H7 (cell line): ENCODE measurements around the gene CACNA1D. TPM values are rescaled to one million over a fixed set of nuclear protein-coding genes. Genes with fewer than 3 reads are reported as not detected.

ENCODE experiments used
- DNase-seq: peaks from one replicate; pipeline ENCODE4 v3.0.0; 2012
- H3K27me3 ChIP-seq: 2 replicates; pipeline ENCODE4 v1.6.0; 2011; ENCODE audit warnings: mild to moderate bottlenecking, low read length; ENCODE audit not compliant: control insufficient read depth, insufficient read depth
- H3K36me3 ChIP-seq: replicated peaks from 2 replicates; pipeline ENCODE4 v1.5.1; 2011; ENCODE audit warnings: low read length; ENCODE audit not compliant: control insufficient read depth, insufficient read depth
- H3K4me3 ChIP-seq: 2 replicates; pipeline ENCODE4 v1.5.1; 2011; ENCODE audit warnings: low read depth, mild to moderate bottlenecking, control low read depth, low read length, moderate library complexity; ENCODE audit not compliant: insufficient read depth
- total RNA-seq: library from RNA; depleted of rRNA; stranded (reverse); fragments of >200 nt; shearing (Covaris generic); gene quantifications from 2 replicates; pipeline ENCODE4 v1.2.3, GENCODE V29; 2014

Gene CACNA1D
- total RNA-seq, 1 experiment from 2014 or later: 1.0 TPM

DNA sequence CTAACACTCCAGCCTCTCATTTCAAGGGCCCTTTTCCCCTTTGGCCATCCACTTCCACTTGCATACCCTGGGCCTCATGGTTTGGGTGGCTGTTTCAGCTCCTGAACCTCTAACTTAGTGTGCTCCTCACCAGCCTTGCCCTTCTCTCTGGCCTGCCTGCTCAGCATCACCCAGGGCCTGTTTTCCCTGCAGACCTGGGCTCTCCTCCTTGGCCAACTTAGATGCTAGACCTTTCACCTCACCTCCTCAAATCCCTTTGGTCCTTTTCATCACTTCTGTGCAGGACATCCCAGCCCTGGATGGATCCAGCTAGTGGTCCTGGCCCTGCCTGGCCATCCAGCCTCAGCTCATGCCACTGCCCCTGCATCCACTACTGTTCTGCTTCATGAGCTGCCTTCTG lies 95.4 kb downstream of the CACNA1D start:
- no peak for DNase-seq
- Histone ChIP-seq H3K4me3 (no peak overlapping the region), H3K27me3 (no peaks in the 10 kb centered on the region), H3K36me3 (no peaks in the 10 kb centered on the region)

DNA sequence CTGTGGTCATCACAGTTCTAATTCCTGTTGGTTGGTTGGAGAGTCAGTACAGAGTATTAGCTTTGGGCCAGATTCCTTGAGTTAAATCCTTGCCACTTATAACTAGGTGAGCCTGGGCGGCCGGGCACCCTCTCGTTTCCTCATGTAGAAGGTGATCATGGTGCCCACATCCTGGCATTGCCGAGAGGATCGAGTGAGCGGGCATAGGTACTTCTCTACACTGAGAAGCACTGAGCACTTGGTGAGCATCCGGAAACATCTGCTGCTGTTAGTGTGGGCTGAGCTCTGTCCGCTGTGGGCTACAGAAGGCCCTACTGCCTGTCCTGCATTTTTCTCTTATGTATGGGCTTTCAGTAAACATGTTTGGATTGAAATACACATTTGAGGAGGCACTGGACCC lies 96.2 kb downstream of the CACNA1D start:
- no peaks in the 10 kb centered on the region for H3K36me3 ChIP-seq
- no peak overlapping the region for H3K4me3 ChIP-seq
- DNase-seq: no peak
- H3K27me3 ChIP-seq: no peaks in the 10 kb centered on the region

DNA sequence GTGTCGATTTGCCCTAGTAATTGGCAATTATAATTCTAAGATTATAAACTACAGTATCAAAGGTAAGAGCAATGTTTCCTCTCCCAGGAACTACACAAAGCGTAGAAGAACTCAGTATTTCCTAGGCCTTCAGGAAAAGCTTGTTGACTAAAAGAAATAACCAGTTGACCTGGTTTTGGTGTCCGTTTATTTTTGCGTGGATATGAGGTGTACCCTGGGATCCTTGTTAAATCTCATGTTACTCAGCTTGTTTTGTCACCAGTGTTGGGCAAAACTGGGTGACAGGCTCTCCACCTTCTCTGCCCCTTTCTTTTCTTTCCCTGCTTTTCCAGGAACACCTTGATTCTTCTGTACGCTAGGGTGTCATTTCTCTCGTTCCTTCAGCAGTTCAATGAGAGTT lies 97.2 kb downstream of the CACNA1D start:
- Histone ChIP-seq H3K4me3 (no peak overlapping the region), H3K36me3 (no peaks in the 10 kb centered on the region), H3K27me3 (no peaks in the 10 kb centered on the region)
- no peak for DNase-seq

DNA sequence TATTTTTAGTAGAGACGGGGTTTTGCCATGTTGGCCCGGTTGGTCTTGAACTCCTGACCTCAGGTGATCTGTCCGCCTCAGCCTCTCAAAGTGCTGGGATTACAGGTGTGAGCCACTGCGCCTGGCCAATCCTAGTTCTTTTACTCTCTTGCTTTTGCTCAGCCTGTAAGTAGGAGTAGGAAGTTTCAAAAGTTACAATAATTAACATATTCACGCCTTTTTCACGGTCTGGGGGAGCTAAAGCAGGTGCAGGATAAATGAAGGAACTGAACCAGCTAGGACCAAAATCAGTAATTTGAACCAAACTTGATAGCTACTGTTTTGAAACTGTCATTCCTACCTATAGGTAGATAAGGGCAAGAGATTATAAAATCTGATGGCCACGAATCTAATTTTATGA lies 98.5 kb downstream of the CACNA1D start:
- DNase-seq: no peak
- H3K27me3 ChIP-seq: no peaks in the 10 kb centered on the region
- H3K4me3 ChIP-seq: no peak overlapping the region
- no peaks in the 10 kb centered on the region for H3K36me3 ChIP-seq

DNA sequence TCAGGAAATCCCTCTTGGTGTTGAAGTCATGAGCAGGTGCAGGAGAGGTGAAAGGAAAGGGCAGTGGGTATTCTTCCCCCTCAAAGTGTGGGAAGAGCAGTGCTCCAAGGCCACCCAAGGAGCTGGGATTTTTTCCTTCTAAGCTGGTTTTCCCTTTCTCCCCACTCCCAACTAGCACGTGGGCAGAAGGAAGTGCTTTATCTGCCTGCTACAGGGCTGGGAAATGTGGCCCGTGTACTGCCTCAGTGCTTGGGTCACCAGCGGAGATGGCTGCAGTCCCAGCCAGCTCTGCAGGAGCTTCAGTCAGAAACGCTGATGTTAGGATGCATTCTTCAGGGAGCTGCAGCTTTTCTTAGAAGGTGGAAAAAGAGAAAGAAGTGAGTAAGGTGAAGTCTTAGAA lies 99.2 kb downstream of the CACNA1D start:
- Histone ChIP-seq H3K36me3 (no peaks in the 10 kb centered on the region), H3K27me3 (no peaks in the 10 kb centered on the region), H3K4me3 (no peak overlapping the region)
- no peak for DNase-seq

DNA sequence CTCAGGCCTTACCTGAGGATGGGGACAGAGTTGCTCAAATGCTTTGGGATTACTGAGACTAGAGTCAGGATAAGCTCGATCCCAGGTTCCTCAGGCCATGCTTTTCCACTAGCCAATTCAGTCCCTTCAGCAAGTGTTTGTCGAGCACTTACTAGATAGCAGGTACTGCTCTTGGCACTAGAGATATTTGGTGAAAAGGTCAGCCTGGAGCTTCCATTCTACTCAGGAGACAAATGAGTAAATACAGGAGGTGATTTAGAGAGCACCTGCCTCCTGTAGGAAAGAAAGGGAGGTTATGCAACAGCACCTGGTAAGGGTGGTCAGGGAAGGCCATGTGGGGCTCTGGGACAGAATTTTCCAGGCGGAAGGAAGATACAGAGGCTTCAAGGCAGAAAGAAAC lies 99.9 kb downstream of the CACNA1D start:
- Histone ChIP-seq H3K27me3 (no peaks in the 10 kb centered on the region), H3K4me3 (no peak overlapping the region), H3K36me3 (no peaks in the 10 kb centered on the region)
- DNase-seq: no peak

DNA sequence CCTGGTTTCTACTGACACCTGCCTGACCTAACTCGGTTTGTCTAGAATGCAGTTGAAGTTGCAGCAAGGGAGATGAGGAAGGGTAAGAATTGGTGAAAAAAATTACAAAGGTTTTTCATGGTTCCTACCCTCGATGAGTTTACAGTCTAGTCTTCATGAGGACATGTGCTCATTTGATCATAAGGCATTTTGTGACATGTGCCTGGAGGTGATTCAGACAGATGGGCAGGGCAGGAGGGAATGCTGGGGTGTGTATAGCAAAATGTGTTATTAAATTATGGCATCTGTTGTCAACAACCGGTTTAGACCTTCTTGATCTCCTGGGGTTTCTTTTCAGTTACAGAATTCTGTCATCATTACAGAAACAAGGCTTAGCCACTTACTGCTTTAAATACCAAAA lies 101.2 kb downstream of the CACNA1D start:
- Histone ChIP-seq H3K27me3 (no peaks in the 10 kb centered on the region), H3K36me3 (no peaks in the 10 kb centered on the region), H3K4me3 (no peak overlapping the region)
- DNase-seq: no peak

DNA sequence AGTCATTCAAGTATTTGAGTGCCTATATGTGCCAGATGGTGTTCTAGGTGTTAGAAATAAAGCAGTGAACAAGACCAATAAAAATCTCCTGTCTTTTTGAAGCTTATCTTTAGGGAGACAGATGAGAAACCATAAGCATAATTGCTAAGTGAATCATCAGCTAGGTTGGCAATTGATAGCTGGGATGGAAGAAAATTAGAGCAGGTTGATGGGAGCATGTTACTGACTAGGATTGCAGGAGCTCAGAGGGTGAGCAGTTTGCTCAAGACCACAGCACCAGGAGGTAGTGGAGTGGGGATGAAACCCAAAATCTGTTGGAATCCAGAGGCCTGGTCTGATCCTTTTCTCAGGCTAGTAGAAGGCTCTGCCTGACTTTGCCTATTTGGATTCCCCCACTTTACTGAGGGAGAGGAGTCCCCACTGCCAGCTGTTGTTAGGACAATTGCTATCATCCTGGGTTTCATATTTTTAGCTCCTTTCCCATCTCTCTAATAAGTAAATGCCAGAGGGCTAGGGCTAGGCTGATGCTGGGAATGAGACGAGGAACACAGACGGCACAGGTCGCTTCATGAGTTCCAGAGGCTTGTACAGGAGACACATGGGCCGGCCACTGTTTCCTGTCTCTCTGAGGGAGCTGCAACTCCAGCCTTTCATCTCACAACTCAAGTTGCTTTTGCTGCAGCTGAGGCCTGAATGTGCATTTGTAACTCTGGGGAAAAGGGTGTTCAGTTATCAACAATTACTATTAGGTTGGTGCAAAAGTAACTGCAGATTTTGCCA lies 102.9 kb downstream of the CACNA1D start:
- Histone ChIP-seq H3K27me3 (no peaks in the 10 kb centered on the region), H3K4me3 (no peak overlapping the region), H3K36me3 (no peaks in the 10 kb centered on the region)
- DNase-seq: no peak

DNA sequence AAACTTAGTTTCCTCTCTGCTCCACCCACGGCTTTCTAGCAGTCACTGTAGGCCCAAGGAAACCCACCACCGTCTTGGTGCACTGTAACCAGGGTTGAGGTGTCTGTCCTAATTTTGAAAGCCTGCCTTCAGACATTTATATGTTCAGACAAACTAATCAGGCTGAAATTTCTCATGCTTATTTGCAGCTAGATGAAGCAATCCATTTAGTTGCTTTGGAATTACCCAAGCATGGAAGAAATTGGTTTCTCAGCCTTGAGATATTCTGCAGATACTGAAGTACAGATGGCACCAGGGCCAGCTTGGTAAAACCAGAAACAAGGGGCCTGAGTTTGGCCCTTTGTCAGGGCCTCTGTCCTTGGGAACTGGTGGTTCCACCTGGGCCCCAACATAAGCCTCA lies 105.4 kb downstream of the CACNA1D start:
- H3K27me3 ChIP-seq: no peaks in the 10 kb centered on the region; the same call in 1 of the 2 replicates
- no peak for DNase-seq
- no peaks in the 10 kb centered on the region for H3K36me3 ChIP-seq
- H3K4me3 ChIP-seq: no peak overlapping the region

DNA sequence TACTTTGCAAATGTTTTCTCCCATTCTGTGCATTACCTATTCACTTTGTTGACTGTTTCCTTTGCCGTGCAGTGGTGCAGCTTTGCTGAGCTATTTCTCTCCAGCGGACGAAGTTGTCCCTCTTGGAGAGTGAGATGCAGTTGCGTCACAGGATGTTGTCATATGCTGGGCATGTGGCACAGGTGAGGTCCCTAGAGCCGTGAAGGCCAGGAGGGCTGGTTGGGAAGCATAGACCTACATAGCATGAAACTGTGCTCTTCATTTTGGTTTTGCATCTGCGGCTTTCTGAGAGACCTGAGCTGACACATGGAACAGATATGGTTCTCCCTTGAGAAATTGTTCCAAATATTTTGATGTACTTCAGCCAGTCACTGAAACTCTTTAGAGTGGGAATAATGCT lies 108.5 kb downstream of the CACNA1D start:
- no peak overlapping the region for H3K4me3 ChIP-seq
- no peaks in the 10 kb centered on the region for H3K36me3 ChIP-seq
- DNase-seq: no peak
- no peaks in the 10 kb centered on the region; the same call in 1 of the 2 replicates for H3K27me3 ChIP-seq

DNA sequence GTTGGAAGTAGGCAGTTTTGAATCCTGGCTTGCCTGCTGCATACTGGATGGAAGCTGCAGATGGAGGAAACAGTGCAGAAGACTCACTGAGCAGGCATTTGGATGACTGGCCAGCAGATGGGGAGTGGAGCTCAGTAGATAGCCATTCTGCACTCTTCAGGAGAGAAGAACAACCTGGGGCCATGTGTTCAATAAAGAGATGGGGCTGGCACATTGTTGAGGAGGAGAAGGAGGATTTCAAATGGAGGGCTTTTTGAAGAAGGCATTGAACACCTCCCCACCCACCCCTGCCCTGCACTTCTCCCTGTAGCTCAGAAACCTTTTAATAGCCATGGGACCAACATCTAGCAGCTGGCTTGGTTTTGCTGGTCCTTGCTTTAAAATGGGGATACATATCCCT lies 109.8 kb downstream of the CACNA1D start:
- DNase-seq: no peak
- Histone ChIP-seq H3K36me3 (no peaks in the 10 kb centered on the region), H3K4me3 (no peak overlapping the region), H3K27me3 (no peaks in the 10 kb centered on the region; the same call in 1 of the 2 replicates)

DNA sequence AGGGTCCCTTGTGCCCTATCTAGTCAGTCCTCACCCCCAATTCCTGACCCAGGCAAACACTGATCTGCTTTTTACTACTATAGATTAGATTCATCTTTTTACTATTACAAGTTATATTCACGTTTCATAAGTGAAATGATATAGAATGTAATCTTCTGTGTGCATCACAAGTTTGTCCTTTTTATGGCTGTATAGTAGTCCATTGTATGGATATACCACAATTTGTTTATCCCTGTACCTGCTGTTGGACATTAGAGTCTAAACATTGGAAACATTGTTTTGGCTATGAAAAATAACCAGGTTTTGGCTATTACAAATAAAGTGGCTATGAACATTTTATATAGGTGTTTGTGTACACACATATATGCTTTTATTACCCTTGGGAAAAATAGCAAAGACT lies 112.4 kb downstream of the CACNA1D start:
- Histone ChIP-seq H3K4me3 (no peak overlapping the region), H3K36me3 (no peaks in the 10 kb centered on the region), H3K27me3 (no peaks in the 10 kb centered on the region; the same call in 1 of the 2 replicates)
- no peak for DNase-seq

DNA sequence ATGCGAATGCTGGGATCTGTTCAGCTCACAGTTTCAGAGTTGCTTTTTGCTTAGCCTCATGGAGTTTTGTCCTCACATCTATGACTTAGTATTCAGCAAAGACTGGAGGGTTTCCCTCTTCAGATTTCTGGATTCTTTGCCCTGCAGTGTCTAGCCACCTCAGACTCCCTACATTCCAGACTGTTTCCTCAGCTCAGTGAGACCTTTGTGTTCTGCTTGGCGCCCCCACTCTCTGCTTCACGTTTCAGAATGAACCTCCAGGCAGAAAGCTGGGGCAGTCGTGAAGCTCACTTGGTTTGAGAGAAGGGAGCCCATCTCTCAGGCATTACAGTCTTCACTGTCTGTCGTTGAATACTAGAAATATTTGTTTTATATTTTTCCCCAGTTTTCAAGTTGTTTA lies 118.1 kb downstream of the CACNA1D start:
- Histone ChIP-seq H3K4me3 (no peak overlapping the region), H3K36me3 (no peaks in the 10 kb centered on the region), H3K27me3 (no peaks in the 10 kb centered on the region)
- DNase-seq: peak; percentile 25

DNA sequence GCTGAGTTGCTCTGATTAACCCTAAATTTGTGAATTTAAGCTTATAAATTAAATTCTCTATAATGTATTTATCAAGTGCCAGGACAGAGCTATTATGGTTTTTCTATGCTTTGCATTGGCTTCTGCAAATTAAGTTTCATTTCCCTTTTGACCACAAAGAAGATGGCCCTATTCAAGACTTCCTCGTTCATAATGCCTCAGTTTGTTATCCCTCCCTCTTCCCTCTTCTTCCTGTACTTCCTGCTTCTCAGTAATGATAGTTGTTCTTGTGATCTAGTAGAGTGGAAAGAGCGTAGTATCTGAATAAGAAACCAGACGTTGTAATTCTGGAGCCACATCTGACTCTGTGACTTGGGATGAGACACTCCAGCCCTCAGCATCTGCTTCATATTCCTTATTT lies 118.7 kb downstream of the CACNA1D start:
- no peak overlapping the region for H3K4me3 ChIP-seq
- H3K27me3 ChIP-seq: no peaks in the 10 kb centered on the region
- DNase-seq: no peak
- H3K36me3 ChIP-seq: no peaks in the 10 kb centered on the region

DNA sequence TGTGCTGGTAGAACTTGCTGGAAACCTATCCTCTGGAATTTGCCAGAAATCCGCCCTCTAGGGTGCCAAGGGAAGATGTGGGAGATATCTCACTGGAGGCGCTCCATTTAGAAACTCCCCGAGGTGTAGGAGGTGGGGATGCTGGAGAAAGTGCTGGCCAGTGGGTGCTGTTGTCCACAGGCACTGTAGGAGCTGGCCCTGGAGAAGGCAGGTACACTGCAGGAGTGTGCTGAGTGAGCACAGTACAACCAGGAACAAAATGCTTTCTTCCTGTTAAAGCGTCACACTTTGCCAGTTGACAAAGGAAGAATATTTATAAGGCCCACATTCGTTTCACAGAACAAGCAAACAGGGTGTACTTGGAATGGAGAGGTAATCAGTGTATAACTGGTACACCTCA lies 119.9 kb downstream of the CACNA1D start:
- DNase-seq: no peak
- H3K4me3 ChIP-seq: no peak overlapping the region
- no peaks in the 10 kb centered on the region for H3K27me3 ChIP-seq
- H3K36me3 ChIP-seq: no peaks in the 10 kb centered on the region

DNA sequence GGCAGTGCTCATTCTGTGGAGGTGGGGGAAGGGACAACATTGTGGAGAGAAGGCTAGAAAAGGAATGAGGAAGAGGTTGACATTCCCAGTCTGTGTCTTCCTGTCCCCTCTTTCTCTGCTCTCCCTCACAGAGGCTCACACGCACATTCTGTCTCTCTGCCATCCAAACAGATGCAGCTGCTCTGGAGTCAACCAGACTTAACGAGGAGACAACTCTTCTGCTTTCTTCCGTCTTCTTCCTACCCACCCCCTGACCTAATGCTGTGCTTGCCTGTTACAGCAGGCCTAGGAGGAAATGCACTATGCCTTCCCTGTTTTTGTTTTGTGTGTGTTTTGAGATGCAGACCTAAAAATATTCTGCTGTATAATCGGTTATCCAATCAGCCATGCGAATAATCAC lies 121.9 kb downstream of the CACNA1D start:
- H3K4me3 ChIP-seq: no peak overlapping the region
- DNase-seq: peak; percentile 15
- H3K36me3 ChIP-seq: no peaks in the 10 kb centered on the region
- no peaks in the 10 kb centered on the region for H3K27me3 ChIP-seq
